ENCODE results near the gene PUS3.
"Not testable (repeated sequence)": the region's sequence is repeated elsewhere in the genome, so short reads cannot be mapped to it uniquely, and the experiment has no call there.

The PUS3 gene

GRCh38 chr11:125914601-125915000 is 11.6 kb upstream of the PUS3 start:
- not testable (repeated sequence) for DNase-seq

- DNase-seq = no peak
These were observed 7.3 kb upstream of the PUS3 start for GRCh38 chr11:125910226-125910849.

GRCh38 chr11:125904678-125905077 is 1.7 kb upstream of the PUS3 start:
- DNase-seq = no peak

- DNase-seq = no peak
These were observed 979 bp upstream of the PUS3 start, which contains the start of gene DDX25 for GRCh38 chr11:125903711-125904659. TSS of gene DDX25 (plus strand) at chr11:125904508. CDS start at chr11:125904518, 10 bp downstream.

- no peak for DNase-seq
These were observed 604 bp downstream of the PUS3 start for GRCh38 chr11:125902277-125902926.

- DNase-seq = no peak
These were observed 1.1 kb downstream of the PUS3 start for GRCh38 chr11:125901872-125902271.

- no peak for DNase-seq
These were observed 10.0 kb downstream of the PUS3 start for GRCh38 chr11:125892994-125893393.

GRCh38 chr11:125892071-125892470 is 10.9 kb downstream of the PUS3 start:
- DNase-seq = no peak

- DNase-seq = no peak
These were observed 12.4 kb downstream of the PUS3 start for GRCh38 chr11:125890447-125891100.

GRCh38 chr11:125887373-125888324 is 15.4 kb downstream of the PUS3 start, which contains the start of gene HYLS1:
TSS of gene HYLS1 (plus strand) at chr11:125887668. CDS start at chr11:125899369, 11,701 bp downstream.
- peak; percentile 98 for DNase-seq

GRCh38 chr11:125886997-125887372 is 16.0 kb downstream of the PUS3 start:
- DNase-seq = peak; percentile 55

GRCh38 chr11:125883375-125883774 is 19.6 kb downstream of the PUS3 start:
- DNase-seq = no peak

- DNase-seq = no peak
These were observed 21.7 kb downstream of the PUS3 start for GRCh38 chr11:125881291-125881690.

- DNase-seq = peak; percentile 48
These were observed 28.4 kb downstream of the PUS3 start for GRCh38 chr11:125874556-125875124.

GRCh38 chr11:125873881-125874555 is 29.0 kb downstream of the PUS3 start:
- DNase-seq = no peak

- DNase-seq = no peak
These were observed 30.9 kb downstream of the PUS3 start for GRCh38 chr11:125872138-125872491.

- DNase-seq = peak; percentile 18
These were observed 31.4 kb downstream of the PUS3 start for GRCh38 chr11:125871391-125872137.

GRCh38 chr11:125869521-125869920 is 33.5 kb downstream of the PUS3 start:
- no peak for DNase-seq

- not testable (repeated sequence) for DNase-seq
These were observed 37.7 kb downstream of the PUS3 start for GRCh38 chr11:125865354-125865753.

- DNase-seq = not testable (repeated sequence)
These were observed 40.2 kb downstream of the PUS3 start for GRCh38 chr11:125862786-125863185.

Measured in activated CD4-positive, alpha-beta T cell treated with anti-CD3 and anti-CD28 coated beads, Interleukin-2, amount 50 U/mL, for 16 hours (primary cell).